GM12878 (cell line): ENCODE measurements around the gene SMCO1. TPM values are rescaled to one million over a fixed set of nuclear protein-coding genes. Genes with fewer than 3 reads are reported as not detected.

Source experiments
- ATAC-seq: fragments of 200-7000 bp; cut with Tn5 transposase; 3 replicates; pipeline ENCODE4 v1.9.1; 2020; ENCODE audit warnings: mild to moderate bottlenecking, moderate library complexity
- BruUV-seq: library from RNA; stranded (reverse); fragments of 400-500 nt; replicated peaks from 2 replicates; lab custom pipeline; 2021; lab: Mats Ljungman, UMichigan
- CTCF ChIA-PET: fragments of 300-600 bp; sonication (Branson Sonifier 250); formaldehyde crosslinking; extraction: SDS; loops from one replicate; lab custom pipeline; 2021; ENCODE audit warnings: inconsistent platforms; lab: Yijun Ruan, JAX
- POLR2A ChIA-PET: fragments of 350-600 bp; formaldehyde crosslinking; extraction: SDS; loops from one replicate; lab custom pipeline; 2021; ENCODE audit warnings: inconsistent platforms; lab: Charles Lee
- RAD21 ChIA-PET: fragments of 300-600 bp; sonication (Branson Sonifier 250); formaldehyde crosslinking; loops from one replicate; lab custom pipeline; 2023; ENCODE audit warnings: antibody characterized with exemption; ENCODE audit not compliant: unreplicated experiment; lab: Charles Lee
- SMC1A ChIA-PET: fragments of 300-600 bp; sonication (Branson Sonifier 250); formaldehyde crosslinking; loops from one replicate; lab custom pipeline; 2023; ENCODE audit not compliant: unreplicated experiment, uncharacterized antibody; lab: Charles Lee
- DNase-seq: peaks from one replicate; pipeline ENCODE4 v3.0.0-alpha.2; 2011; ENCODE audit warnings: low read depth, low spot score
- FAIRE-seq: peaks from 3 replicates; lab custom pipeline; 2011; peaks lifted over from hg19 to GRCh38; lab: Jason Lieb, UNC
- H2AFZ ChIP-seq: 2 replicates; pipeline ENCODE4 v1.6.0; 2011; ENCODE audit warnings: low read depth, low read length, control low read depth; ENCODE audit not compliant: control insufficient read depth
- H3K27ac ChIP-seq: 2 replicates; pipeline ENCODE4 v1.5.1; 2011; ENCODE audit warnings: control low read depth; ENCODE audit not compliant: control insufficient read depth, insufficient read depth
- H3K27me3 ChIP-seq, 2 experiments: replicated peaks in 1 of 2; 2 replicates each; pipeline versions ENCODE4 v1.6.0 to v1.6.1; 2011; ENCODE audit warnings: low read length in 1 of 2; ENCODE audit not compliant: control insufficient read depth in 2 of 2, insufficient read depth in 2 of 2
- H3K36me3 ChIP-seq, 2 experiments: 2 replicates each; pipeline ENCODE4 v1.5.1; 2011; ENCODE audit warnings: low read length in 1 of 2; ENCODE audit not compliant: control insufficient read depth in 2 of 2, insufficient read depth in 2 of 2
- H3K4me1 ChIP-seq: 2 replicates; pipeline ENCODE4 v1.6.1; 2011; ENCODE audit warnings: mild to moderate bottlenecking, low read length, moderate library complexity, mixed read lengths; ENCODE audit not compliant: control insufficient read depth, insufficient read depth
- H3K4me2 ChIP-seq: 2 replicates; pipeline ENCODE4 v1.6.0; 2011; ENCODE audit warnings: control low read depth; ENCODE audit not compliant: control insufficient read depth, insufficient read depth
- H3K4me3 ChIP-seq: fragments of 200-600 bp; sonication (generic); 2 replicates; pipeline ENCODE4 v1.5.1; 2016
- H3K79me2 ChIP-seq: 2 replicates; pipeline ENCODE4 v1.6.0; 2011; ENCODE audit warnings: low read length; ENCODE audit not compliant: control insufficient read depth, insufficient read depth
- H3K9ac ChIP-seq: 2 replicates; pipeline ENCODE4 v1.8.0; 2011; ENCODE audit warnings: low read length, control low read depth, mixed read lengths; ENCODE audit not compliant: control insufficient read depth, insufficient read depth
- H3K9me3 ChIP-seq: replicated peaks from 3 replicates; pipeline ENCODE4 v1.5.1; 2011; ENCODE audit warnings: mild to moderate bottlenecking, low read length; ENCODE audit not compliant: control insufficient read depth, insufficient read depth
- H4K20me1 ChIP-seq: 2 replicates; pipeline ENCODE4 v1.6.0; 2011; ENCODE audit not compliant: control insufficient read depth, insufficient read depth
- BRCA1 ChIP-seq: IDR thresholded peaks from 2 replicates; pipeline ENCODE4 v1.6.1; 2011; ENCODE audit warnings: low read depth, low read length, improper control_type of control experiment
- CHD2 ChIP-seq: IDR thresholded peaks from 2 replicates; pipeline ENCODE4 v1.6.1; 2011; ENCODE audit warnings: low read depth, low read length, improper control_type of control experiment, borderline replicate concordance
- EED ChIP-seq: sonication (generic); IDR thresholded peaks from 2 replicates; pipeline ENCODE4 v1.6.1; 2016; ENCODE audit warnings: antibody characterized with exemption, low read depth
- HCFC1 ChIP-seq: fragments of 150-350 bp; IDR thresholded peaks from 2 replicates; pipeline ENCODE4 v1.6.1; 2014; ENCODE audit warnings: low read length
- HDGF ChIP-seq: fragments of 450-650 bp; IDR thresholded peaks from 2 replicates; pipeline ENCODE4 v1.6.1; 2016; ENCODE audit warnings: antibody characterized with exemption
- KAT2A ChIP-seq: conservative IDR thresholded peaks from 2 replicates; pipeline ENCODE4 v1.6.1; 2011; ENCODE audit warnings: low read depth, low read length; ENCODE audit not compliant: control insufficient read depth
- NR2C1 ChIP-seq: fragments of 450-650 bp; IDR thresholded peaks from 2 replicates; pipeline ENCODE4 v1.6.1; 2017; ENCODE audit warnings: antibody characterized with exemption, mild to moderate bottlenecking, moderate library complexity
- PAX5 ChIP-seq: IDR thresholded peaks from 2 replicates; pipeline ENCODE4 v1.6.1; 2011; ENCODE audit warnings: low read depth, low read length, borderline replicate concordance
- POU2F2 ChIP-seq: IDR thresholded peaks from 3 replicates; pipeline ENCODE4 v1.6.1; 2011; ENCODE audit warnings: low read depth, mild to moderate bottlenecking, low read length, borderline replicate concordance
- RAD21 ChIP-seq: IDR thresholded peaks from 2 replicates; pipeline ENCODE4 v1.6.1; 2011; ENCODE audit warnings: mild to moderate bottlenecking, low read depth, low read length, moderate library complexity; ENCODE audit not compliant: insufficient read depth
- RFX5 ChIP-seq: IDR thresholded peaks from 2 replicates; pipeline ENCODE4 v1.6.1; 2011; ENCODE audit warnings: low read depth, low read length, improper control_type of control experiment
- RUNX3 ChIP-seq: IDR thresholded peaks from 2 replicates; pipeline ENCODE4 v1.6.1; 2012; ENCODE audit warnings: low read length, inconsistent platforms
- SMAD1 ChIP-seq: fragments of 450-650 bp; IDR thresholded peaks from 2 replicates; pipeline ENCODE4 v1.6.1; 2018; ENCODE audit warnings: mild to moderate bottlenecking, low read depth; ENCODE audit not compliant: partially characterized antibody
- SMAD5 ChIP-seq: IDR thresholded peaks from 2 replicates; pipeline ENCODE4 v1.6.1; 2016; ENCODE audit warnings: antibody characterized with exemption, low read depth
- SMARCA5 ChIP-seq: fragments of 450-650 bp; IDR thresholded peaks from 2 replicates; pipeline ENCODE4 v1.6.1; 2017; ENCODE audit warnings: mild to moderate bottlenecking
- TBL1XR1 ChIP-seq: IDR thresholded peaks from 2 replicates; pipeline ENCODE4 v1.6.1; 2012; ENCODE audit warnings: low read depth, low read length, improper control_type of control experiment
- WGBS: methylation state at CpG from one replicate; pipeline ENCODE4 v1.1.6; 2016; ENCODE audit warnings: low lambda C conversion rate; ENCODE audit not compliant: insufficient replicate concordance, insufficient coverage; ENCODE audit errors: missing lambda C conversion rate; 5-methylcytosine and 5-hydroxymethylcytosine counted together
- in situ Hi-C: fragments of 300-500 bp; cut with MboI; formaldehyde crosslinking; loops from 9 replicates; pipeline ENCODE4 v1.14.3; 2018; ENCODE audit warnings: mixed read lengths
- intact Hi-C: fragments of 100-400 bp; cut with micrococcal nuclease; formaldehyde crosslinking; loops from one replicate; pipeline ENCODE4 v1.14.2; 2022; ENCODE audit not compliant: unreplicated experiment
- polyA plus RNA-seq, 11 experiments: library from polyadenylated mRNA; depleted of rRNA in 4 of 11; unstranded in 6 of 11; stranded (reverse) in 5 of 11; fragments of >200 nt; fragmentation: Nextera tagmentation in 4 of 11; fragmentation: Illumina TruSeq in 1 of 11; extraction: Ambion mirVana in 4 of 11; extraction: Trizol in 1 of 11; gene quantifications; 1 replicate in 1 of 11; 2 replicates in 10 of 11; pipeline versions ENCODE4 v1.2.1 to v1.2.3, GENCODE V29; 2011 to 2016; ENCODE audit warnings: inconsistent platforms in 2 of 11, missing spikeins in 2 of 11, low read depth in 1 of 11
- total RNA-seq, 4 experiments: library from RNA; depleted of rRNA in 3 of 4; stranded (reverse); fragments of >200 nt in 3 of 4; fragmentation: Illumina TruSeq in 1 of 4; extraction: Trizol in 1 of 4; gene quantifications; 2 replicates each; pipeline versions ENCODE4 v1.2.1 to v1.2.3, GENCODE V29; 2013 to 2021
- TF ChIP-seq, protein P1 (sequence below): fragments of 450-650 bp; IDR thresholded peaks from 2 replicates; pipeline ENCODE4 v1.6.1; 2017; ENCODE audit warnings: low read depth, mild to moderate bottlenecking, moderate library complexity
- TF ChIP-seq, protein P2 (sequence below): fragments of 450-650 bp; IDR thresholded peaks from 2 replicates; pipeline ENCODE4 v1.6.1; 2018; ENCODE audit warnings: borderline replicate concordance, mild to moderate bottlenecking; ENCODE audit not compliant: partially characterized antibody
- TF ChIP-seq, protein P3 (sequence below): IDR thresholded peaks from 2 replicates; pipeline ENCODE4 v1.6.1; 2012; ENCODE audit warnings: low read depth, low read length, improper control_type of control experiment

SMCO1 gene
- total and polyA plus RNA-seq, 10 of the 15 experiments (the other 5 are each of a cell fraction or from before 2014, with no cell fraction given) = 0.05 TPM; not detected in 9

DNA sequence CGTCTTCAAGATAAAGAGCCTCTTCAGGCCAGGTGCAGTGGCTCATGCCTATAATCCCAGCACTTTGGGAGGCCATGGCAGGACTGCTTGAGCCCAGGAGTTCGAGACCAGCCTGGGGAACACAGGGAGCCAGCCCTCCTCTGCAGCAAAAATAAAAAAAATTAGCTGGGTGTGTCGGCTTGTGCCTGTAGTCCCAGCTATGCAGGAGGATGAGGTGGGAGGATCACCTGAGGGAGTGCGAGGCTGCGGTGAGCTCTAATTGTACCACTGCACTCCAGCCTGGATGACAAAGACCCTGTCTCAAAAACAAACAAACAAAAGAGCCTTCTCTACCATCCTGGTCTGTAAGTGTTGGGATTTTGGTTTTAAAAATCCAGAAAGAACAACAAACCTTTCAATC is 42.1 kb upstream of the SMCO1 start:
- Histone ChIP-seq H3K4me3 (no peak overlapping the region), H3K9me3 (no peaks in the 10 kb centered on the region), H3K36me3 (no peaks in the 10 kb centered on the region; a peak in 1 of 4 replicates), H4K20me1 (no peaks in the 10 kb centered on the region), H3K4me1 (peaks cover 8% of the 10 kb centered on the region), H3K9ac (no peak overlapping the region), H3K4me2 (no peak overlapping the region), H2AFZ (no peak overlapping the region), H3K27ac (no peak overlapping the region), H3K27me3 (no peaks in the 10 kb centered on the region), H3K79me2 (no peaks in the 10 kb centered on the region)
- ChIA-PET RAD21 (no interaction called here), POLR2A (no interaction called here), SMC1A (interaction anchor here (1.6 kb wide), 1 partner anchor 19 kb away, joined by 3 read pairs; no protein-coding TSS in a partner anchor), CTCF (interaction anchor here (2.1 to 2.6 kb wide), 2 partner anchors 18 to 34 kb away, joined by 4 to 8 read pairs; no protein-coding TSS in a partner anchor)
- FAIRE-seq (no peak), DNase-seq (no peak), ATAC-seq (no peak)
- WGBS = 81% methylated on average over 5 of the region's 5 CpGs
- TF ChIP-seq PAX5 = no peak
- TF ChIP-seq, protein P1, sequence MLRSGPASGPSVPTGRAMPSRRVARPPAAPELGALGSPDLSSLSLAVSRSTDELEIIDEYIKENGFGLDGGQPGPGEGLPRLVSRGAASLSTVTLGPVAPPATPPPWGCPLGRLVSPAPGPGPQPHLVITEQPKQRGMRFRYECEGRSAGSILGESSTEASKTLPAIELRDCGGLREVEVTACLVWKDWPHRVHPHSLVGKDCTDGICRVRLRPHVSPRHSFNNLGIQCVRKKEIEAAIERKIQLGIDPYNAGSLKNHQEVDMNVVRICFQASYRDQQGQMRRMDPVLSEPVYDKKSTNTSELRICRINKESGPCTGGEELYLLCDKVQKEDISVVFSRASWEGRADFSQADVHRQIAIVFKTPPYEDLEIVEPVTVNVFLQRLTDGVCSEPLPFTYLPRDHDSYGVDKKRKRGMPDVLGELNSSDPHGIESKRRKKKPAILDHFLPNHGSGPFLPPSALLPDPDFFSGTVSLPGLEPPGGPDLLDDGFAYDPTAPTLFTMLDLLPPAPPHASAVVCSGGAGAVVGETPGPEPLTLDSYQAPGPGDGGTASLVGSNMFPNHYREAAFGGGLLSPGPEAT = no peak
- no peak for TF ChIP-seq BRCA1
- no peak for TF ChIP-seq TBL1XR1
- no peak for TF ChIP-seq KAT2A
- TF ChIP-seq RAD21 = no peak
- no peak for TF ChIP-seq NR2C1
- TF ChIP-seq SMARCA5 = no peak
- TF ChIP-seq RFX5 = no peak
- TF ChIP-seq, protein P2, sequence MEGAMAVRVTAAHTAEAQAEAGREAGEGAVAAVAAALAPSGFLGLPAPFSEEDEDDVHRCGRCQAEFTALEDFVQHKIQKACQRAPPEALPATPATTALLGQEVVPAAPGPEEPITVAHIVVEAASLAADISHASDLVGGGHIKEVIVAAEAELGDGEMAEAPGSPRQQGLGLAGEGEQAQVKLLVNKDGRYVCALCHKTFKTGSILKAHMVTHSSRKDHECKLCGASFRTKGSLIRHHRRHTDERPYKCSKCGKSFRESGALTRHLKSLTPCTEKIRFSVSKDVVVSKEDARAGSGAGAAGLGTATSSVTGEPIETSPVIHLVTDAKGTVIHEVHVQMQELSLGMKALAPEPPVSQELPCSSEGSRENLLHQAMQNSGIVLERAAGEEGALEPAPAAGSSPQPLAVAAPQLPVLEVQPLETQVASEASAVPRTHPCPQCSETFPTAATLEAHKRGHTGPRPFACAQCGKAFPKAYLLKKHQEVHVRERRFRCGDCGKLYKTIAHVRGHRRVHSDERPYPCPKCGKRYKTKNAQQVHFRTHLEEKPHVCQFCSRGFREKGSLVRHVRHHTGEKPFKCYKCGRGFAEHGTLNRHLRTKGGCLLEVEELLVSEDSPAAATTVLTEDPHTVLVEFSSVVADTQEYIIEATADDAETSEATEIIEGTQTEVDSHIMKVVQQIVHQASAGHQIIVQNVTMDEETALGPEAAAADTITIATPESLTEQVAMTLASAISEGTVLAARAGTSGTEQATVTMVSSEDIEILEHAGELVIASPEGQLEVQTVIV = no peak
- TF ChIP-seq HCFC1 = no peak
- no peak for TF ChIP-seq SMAD5
- no peak for TF ChIP-seq EED
- no peak for TF ChIP-seq HDGF
- no peak for TF ChIP-seq SMAD1
- no peak for TF ChIP-seq CHD2
- TF ChIP-seq, protein P3, sequence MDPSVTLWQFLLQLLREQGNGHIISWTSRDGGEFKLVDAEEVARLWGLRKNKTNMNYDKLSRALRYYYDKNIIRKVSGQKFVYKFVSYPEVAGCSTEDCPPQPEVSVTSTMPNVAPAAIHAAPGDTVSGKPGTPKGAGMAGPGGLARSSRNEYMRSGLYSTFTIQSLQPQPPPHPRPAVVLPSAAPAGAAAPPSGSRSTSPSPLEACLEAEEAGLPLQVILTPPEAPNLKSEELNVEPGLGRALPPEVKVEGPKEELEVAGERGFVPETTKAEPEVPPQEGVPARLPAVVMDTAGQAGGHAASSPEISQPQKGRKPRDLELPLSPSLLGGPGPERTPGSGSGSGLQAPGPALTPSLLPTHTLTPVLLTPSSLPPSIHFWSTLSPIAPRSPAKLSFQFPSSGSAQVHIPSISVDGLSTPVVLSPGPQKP = no peak
- TF ChIP-seq POU2F2 = no peak
- no peak for TF ChIP-seq RUNX3
- in situ Hi-C loops = no loop called here
- intact Hi-C loops = no loop called here
- BruUV-seq = no TSS peak
